H1 (cell line): Measurements from ENCODE around the gene ANO6. TPM values are rescaled to one million over a fixed set of nuclear protein-coding genes. Genes with fewer than 3 reads are reported as not detected.

Source experiments
- CTCF ChIA-PET: fragments of 300-600 bp; sonication (Branson Sonifier 250); formaldehyde crosslinking; loops from one replicate; lab custom pipeline; 2021; ENCODE audit not compliant: partially characterized antibody; lab: Charles Lee
- POLR2A ChIA-PET: fragments of 300-600 bp; sonication (Branson Sonifier 250); formaldehyde crosslinking; loops from one replicate; lab custom pipeline; 2021; ENCODE audit warnings: inconsistent platforms; ENCODE audit not compliant: partially characterized antibody; lab: Charles Lee
- DNase-seq, 2 experiments: peaks; one replicate each; pipeline versions ENCODE4 v3.0.0 to v3.0.0-alpha.2; 2010 to 2022; ENCODE audit warnings: low spot score in 2 of 2, low read depth in 1 of 2, mixed read lengths in 1 of 2
- FAIRE-seq: peaks from 2 replicates; lab custom pipeline; 2011; peaks lifted over from hg19 to GRCh38; lab: Jason Lieb, UNC
- H2AFZ ChIP-seq: 2 replicates; pipeline ENCODE4 v1.8.1; 2012; ENCODE audit warnings: low read length, inconsistent platforms
- H2AK5ac ChIP-seq: 2 replicates; pipeline ENCODE4 v1.6.1; 2013; ENCODE audit warnings: low read depth, low read length
- H2BK120ac ChIP-seq: replicated peaks from 2 replicates; pipeline ENCODE3; 2013; ENCODE audit warnings: low read depth, low read length, inconsistent platforms
- H2BK12ac ChIP-seq: 2 replicates; pipeline ENCODE4 v1.6.1; 2013; ENCODE audit warnings: low read depth, low read length
- H2BK15ac ChIP-seq: 2 replicates; pipeline ENCODE4 v1.6.1; 2013; ENCODE audit warnings: low read length
- H2BK20ac ChIP-seq: 2 replicates; pipeline ENCODE4 v1.6.1; 2013; ENCODE audit warnings: low read length
- H2BK5ac ChIP-seq: 2 replicates; pipeline ENCODE4 v1.6.1; 2013; ENCODE audit warnings: low read depth, low read length
- H3K14ac ChIP-seq: 2 replicates; pipeline ENCODE4 v1.6.1; 2013; ENCODE audit warnings: inconsistent platforms; ENCODE audit not compliant: insufficient read length
- H3K18ac ChIP-seq: 2 replicates; pipeline ENCODE4 v1.6.1; 2013; ENCODE audit warnings: low read length; ENCODE audit errors: extremely low read depth
- H3K23ac ChIP-seq: 2 replicates; pipeline ENCODE4 v1.6.1; 2013; ENCODE audit warnings: inconsistent platforms; ENCODE audit not compliant: insufficient read length
- H3K23me2 ChIP-seq: 2 replicates; pipeline ENCODE4 v1.6.1; 2013; ENCODE audit warnings: low read depth, low read length
- H3K27ac ChIP-seq: 2 replicates; pipeline ENCODE4 v1.6.1; 2011; ENCODE audit warnings: low read depth, low read length, inconsistent platforms
- H3K27me3 ChIP-seq, 4 experiments: replicated peaks in 1 of 4; 1 replicate in 1 of 4; 2 replicates in 3 of 4; pipeline versions ENCODE4 v1.6.1 to v1.8.1; 2011 to 2013; ENCODE audit warnings: low read length in 3 of 4, mild to moderate bottlenecking in 3 of 4, inconsistent platforms in 2 of 4, mixed read lengths in 2 of 4, moderate library complexity in 1 of 4; ENCODE audit not compliant: control insufficient read depth in 3 of 4, insufficient read depth in 3 of 4; ENCODE audit errors: extremely low read depth in 1 of 4
- H3K36me3 ChIP-seq, 4 experiments: 2 replicates each; pipeline versions ENCODE4 v1.6.1 to v1.8.1; 2011 to 2013; ENCODE audit warnings: mild to moderate bottlenecking in 4 of 4, low read length in 3 of 4, moderate library complexity in 2 of 4, control low read depth in 1 of 4, inconsistent platforms in 1 of 4; ENCODE audit not compliant: insufficient read depth in 4 of 4, control insufficient read depth in 2 of 4
- H3K4ac ChIP-seq: replicated peaks from 2 replicates; pipeline ENCODE3; 2013; ENCODE audit warnings: low read length, low read depth, mixed read lengths, inconsistent platforms; ENCODE audit not compliant: insufficient read length
- H3K4me1 ChIP-seq, 4 experiments: replicated peaks in 1 of 4; 1 replicate in 1 of 4; 2 replicates in 3 of 4; pipeline versions ENCODE4 v1.6.1 to v1.8.1; 2011 to 2013; ENCODE audit warnings: low read length in 3 of 4, inconsistent platforms in 2 of 4, mixed read lengths in 1 of 4; ENCODE audit not compliant: insufficient read depth in 4 of 4, control insufficient read depth in 3 of 4
- H3K4me2 ChIP-seq, 2 experiments: 2 replicates each; pipeline versions ENCODE4 v1.6.1 to v1.8.1; 2011 to 2013; ENCODE audit warnings: low read depth in 2 of 2, low read length in 2 of 2, control low read depth in 1 of 2, inconsistent platforms in 1 of 2, mild to moderate bottlenecking in 1 of 2; ENCODE audit not compliant: insufficient read depth in 1 of 2
- H3K4me3 ChIP-seq, 4 experiments: fragments of 200-600, 300-600 bp in 1 of 4; sonication (generic), shearing (Covaris generic), sonication (Bioruptor Twin) in 1 of 4; 2 replicates each; pipeline versions ENCODE4 v1.5.1 to v1.8.1; 2011 to 2016; ENCODE audit warnings: low read length in 4 of 4, low read depth in 3 of 4, control low read depth in 2 of 4, inconsistent platforms in 2 of 4, mild to moderate bottlenecking in 2 of 4, mixed read lengths in 1 of 4, moderate library complexity in 1 of 4; ENCODE audit not compliant: insufficient read depth in 2 of 4; ENCODE audit errors: extremely low read depth in 1 of 4
- H3K56ac ChIP-seq: replicated peaks from 2 replicates; pipeline ENCODE3; 2013; ENCODE audit warnings: low read depth, mild to moderate bottlenecking, mixed read lengths, low read length, inconsistent platforms; ENCODE audit not compliant: insufficient read length
- H3K79me1 ChIP-seq: 2 replicates; pipeline ENCODE4 v1.6.1; 2013; ENCODE audit warnings: low read depth, low read length, control low read depth
- H3K79me2 ChIP-seq, 2 experiments: 2 replicates each; pipeline versions ENCODE4 v1.6.1 to v1.8.1; 2012 to 2013; ENCODE audit warnings: low read length in 2 of 2, mild to moderate bottlenecking in 2 of 2, inconsistent platforms in 1 of 2; ENCODE audit not compliant: insufficient read depth in 2 of 2, control insufficient read depth in 1 of 2
- H3K9ac ChIP-seq, 4 experiments: replicated peaks in 1 of 4; 1 replicate in 1 of 4; 2 replicates in 3 of 4; pipeline versions ENCODE4 v1.6.1 to v1.8.1; 2011 to 2013; ENCODE audit warnings: low read depth in 3 of 4, low read length in 3 of 4, control low read depth in 2 of 4, mild to moderate bottlenecking in 2 of 4, moderate library complexity in 2 of 4, inconsistent platforms in 1 of 4; ENCODE audit errors: extremely low read depth in 1 of 4
- H3K9me3 ChIP-seq, 2 experiments: 2 replicates each; pipeline versions ENCODE4 v1.6.1 to v1.8.1; 2012 to 2013; ENCODE audit warnings: mild to moderate bottlenecking in 2 of 2, moderate library complexity in 2 of 2, control low read depth in 1 of 2, inconsistent platforms in 1 of 2, low read depth in 1 of 2, low read length in 1 of 2, mixed read lengths in 1 of 2; ENCODE audit not compliant: insufficient read depth in 2 of 2
- H4K20me1 ChIP-seq, 2 experiments: replicated peaks in 1 of 2; 2 replicates each; pipeline versions ENCODE3 to v1.8.1; 2011 to 2013; ENCODE audit warnings: inconsistent platforms in 2 of 2, low read length in 2 of 2, mild to moderate bottlenecking in 1 of 2; ENCODE audit not compliant: insufficient read depth in 2 of 2, control insufficient read depth in 1 of 2
- H4K5ac ChIP-seq: 2 replicates; pipeline ENCODE4 v1.6.1; 2013; ENCODE audit warnings: low read length, low read depth, mixed read lengths, inconsistent platforms; ENCODE audit not compliant: insufficient read length
- H4K8ac ChIP-seq: 2 replicates; pipeline ENCODE4 v1.8.0; 2013; ENCODE audit warnings: mild to moderate bottlenecking, moderate library complexity, low read length, inconsistent platforms; ENCODE audit not compliant: insufficient read depth; ENCODE audit errors: extremely low read depth
- H4K91ac ChIP-seq: replicated peaks from 2 replicates; pipeline ENCODE3; 2013; ENCODE audit warnings: low read length, mixed read lengths, inconsistent platforms; ENCODE audit not compliant: insufficient read length
- ATF2 ChIP-seq: IDR thresholded peaks from 2 replicates; pipeline ENCODE4 v1.6.1; 2012; ENCODE audit warnings: low read length, inconsistent platforms
- POLR2A ChIP-seq, 2 experiments: IDR thresholded peaks; 1 replicate in 1 of 2; 2 replicates in 1 of 2; pipeline ENCODE4 v1.6.1; 2011; ENCODE audit warnings: low read depth in 2 of 2, low read length in 2 of 2, mild to moderate bottlenecking in 2 of 2; ENCODE audit errors: control extremely low read depth in 1 of 2
- SRF ChIP-seq: IDR thresholded peaks from 2 replicates; pipeline ENCODE4 v1.6.1; 2011; ENCODE audit warnings: mild to moderate bottlenecking, low read depth, low read length, moderate library complexity
- WGBS, 2 experiments: shearing (Covaris generic) in 1 of 2; methylation state at CpG; one replicate each; pipeline versions ENCODE4 v1.1.6 to v1.1.7; 2013 to 2015; ENCODE audit warnings: low lambda C conversion rate in 2 of 2, mixed read lengths in 2 of 2, inconsistent platforms in 1 of 2, low coverage in 1 of 2, missing lambda C conversion rate in 1 of 2; ENCODE audit not compliant: insufficient replicate concordance in 2 of 2, insufficient coverage in 1 of 2, insufficient read length in 1 of 2; ENCODE audit errors: extremely low coverage in 1 of 2, missing lambda C conversion rate in 1 of 2; 5-methylcytosine and 5-hydroxymethylcytosine counted together
- polyA plus RNA-seq, 7 experiments: library from polyadenylated mRNA; depleted of rRNA in 3 of 7; stranded (reverse) in 5 of 7; unstranded in 2 of 7; fragments of >200 nt in 5 of 7; fragments of 200-250 nt in 2 of 7; gene quantifications; 1 replicate in 5 of 7; 2 replicates in 1 of 7; 4 replicates in 1 of 7; pipeline versions ENCODE4 v1.2.1 to v1.2.3, GENCODE V29; 2011 to 2013; ENCODE audit warnings: missing spikeins in 2 of 7, mixed read lengths in 2 of 7
- total RNA-seq: library from RNA; stranded (reverse); fragmentation: NEBNext Ultra II Directional; extraction: Animal tissue kit (Norgen Biotek cat#: 25700); gene quantifications from 2 replicates; pipeline ENCODE4 v1.2.1, GENCODE V29; 2021

The ANO6 gene
- total and polyA plus RNA-seq, 2 of the 8 experiments (the other 6 are each of a cell fraction or from before 2014, with no cell fraction given): 15.1 to 39.7 TPM

GRCh38 chr12:45324391-45324790, 108.5 kb downstream of the ANO6 start:
- WGBS, 2 experiments: 66% methylated on average over 4 of the region's 4 CpGs; no CpG with 5 or more reads in 1 of the 2 experiments
- Histone ChIP-seq H2BK5ac (no peak overlapping the region), H2AK5ac (no peak overlapping the region), H2AFZ (no peak overlapping the region), H3K4me3 (no peak overlapping the region), H3K4ac (no peak overlapping the region), H3K9ac (no peak overlapping the region), H3K4me1 (peaks cover 0 to 2% (median under 1%) of the 10 kb centered on the region in 4 experiments; a peak in 1 of 7 replicates), H3K27ac (no peak overlapping the region), H3K56ac (no peak overlapping the region), H3K14ac (no peak overlapping the region), H2BK120ac (no peak overlapping the region), H3K9me3 (no peaks in the 10 kb centered on the region), H3K23ac (no peak overlapping the region), H3K79me2 (peaks cover 0 to 6% of the 10 kb centered on the region in 2 experiments; a peak in 1 of 4 replicates), H2BK20ac (no peak overlapping the region), H4K5ac (no peak overlapping the region), H2BK12ac (no peak overlapping the region), H4K20me1 (no peaks in the 10 kb centered on the region), H3K23me2 (no peaks in the 10 kb centered on the region), H3K4me2 (no peak overlapping the region), H3K36me3 (no peaks in the 10 kb centered on the region; a peak in 1 of 8 replicates), H3K27me3 (no peaks in the 10 kb centered on the region), H2BK15ac (no peak overlapping the region), H4K91ac (no peak overlapping the region), H3K79me1 (no peaks in the 10 kb centered on the region), H4K8ac (no peak overlapping the region), H3K18ac (no peak overlapping the region)
- CTCF ChIA-PET: interaction anchor here (0.6 to 1.5 kb wide), 4 partner anchors 12 to 70 kb away, joined by 3 to 5 read pairs (median 4); no protein-coding TSS in a partner anchor
- no peak for DNase-seq
- POLR2A ChIA-PET: interaction anchor here (1.3 kb wide), 1 partner anchor 11 kb away, joined by 4 read pairs; no protein-coding TSS in a partner anchor
- FAIRE-seq: no peak
- TF ChIP-seq ATF2 (no peak), SRF (no peak), POLR2A (IDR thresholded peaks at IDR 0.05; ENCODE audit: control extremely low read depth in 1 of 2, low read depth in 2 of 2, low read length in 2 of 2) (no peak)
